ENCODE measurements around the gene KIF1A. TPM values are rescaled to one million over a fixed set of nuclear protein-coding genes. Genes with fewer than 3 reads are reported as not detected.

Gene KIF1A
- total RNA-seq, 4 donors from 2014 or later: 1.7 to 4.1 (median 3.4) TPM

GRCh38 chr2:240797500-240797895, 22.5 kb downstream of the KIF1A start:
- intact Hi-C loops (cut with DNase I): no loop called here
- peaks cover 0 to 6% (median 0%) of the 10 kb centered on the region in 4 donors for H3K4me1 ChIP-seq
- DNase-seq (ENCODE audit: extremely low spot score): no peak
- H3K27ac ChIP-seq (replicated peaks in 1 of 4): no peak overlapping the region
- H3K9me3 ChIP-seq: peaks cover 0 to 5% (median 0%) of the 10 kb centered on the region in 4 donors
- no peak overlapping the region for H3K4me3 ChIP-seq
- 83% methylated on average over 8 of the region's 14 CpGs for WGBS
- no peak for TF ChIP-seq EP300 (IDR thresholded peaks at IDR 0.05)
- TF ChIP-seq POLR2A (IDR thresholded peaks at IDR 0.05; ENCODE audit: low read depth): no peak
- no peak for TF ChIP-seq CTCF (IDR thresholded peaks at IDR 0.05)
- no peak for TF ChIP-seq POLR2AphosphoS5 (IDR thresholded peaks at IDR 0.05)
- peaks cover 0 to 66% (median 7%) of the 10 kb centered on the region in 4 donors for H3K27me3 ChIP-seq
- H3K36me3 ChIP-seq: no peaks in the 10 kb centered on the region

- TF ChIP-seq CTCF (IDR thresholded peaks at IDR 0.05): no peak
- TF ChIP-seq POLR2AphosphoS5 (IDR thresholded peaks at IDR 0.05): no peak
- TF ChIP-seq EP300 (IDR thresholded peaks at IDR 0.05): no peak
- no peak for TF ChIP-seq POLR2A (IDR thresholded peaks at IDR 0.05; ENCODE audit: low read depth)
- Histone ChIP-seq H3K9me3 (peaks cover 0 to 5% (median 0%) of the 10 kb centered on the region in 4 donors), H3K4me1 (peaks cover 0 to 6% (median 0%) of the 10 kb centered on the region in 4 donors), H3K36me3 (no peaks in the 10 kb centered on the region), H3K27me3 (peaks cover 0 to 73% (median 7%) of the 10 kb centered on the region in 4 donors), H3K27ac (replicated peaks in 1 of 4) (no peak overlapping the region), H3K4me3 (no peak overlapping the region)
- intact Hi-C loops (cut with DNase I): no loop called here
- whole genome bisulfite sequencing: 84% methylated on average over 18 of the region's 19 CpGs
- no peak for DNase-seq (ENCODE audit: extremely low spot score)
Observed at GRCh38 chr2:240796543-240797499, 23.2 kb downstream of the KIF1A start.

GRCh38 chr2:240795916-240796510, 24.0 kb downstream of the KIF1A start:
- no peaks in the 10 kb centered on the region for H3K9me3 ChIP-seq
- H3K27ac ChIP-seq (replicated peaks in 1 of 4): no peak overlapping the region
- intact Hi-C loops (cut with DNase I): no loop called here
- H3K4me1 ChIP-seq: peaks cover 0 to 6% (median 0%) of the 10 kb centered on the region in 4 donors
- H3K4me3 ChIP-seq: no peak overlapping the region
- peaks cover 0 to 78% (median 7%) of the 10 kb centered on the region in 4 donors for H3K27me3 ChIP-seq
- no peaks in the 10 kb centered on the region for H3K36me3 ChIP-seq
- no peak for DNase-seq (ENCODE audit: extremely low spot score)
- TF ChIP-seq CTCF (IDR thresholded peaks at IDR 0.05) (no peak), EP300 (IDR thresholded peaks at IDR 0.05) (no peak), POLR2AphosphoS5 (IDR thresholded peaks at IDR 0.05) (no peak), POLR2A (IDR thresholded peaks at IDR 0.05; ENCODE audit: low read depth) (no peak)
- 91% methylated on average over 19 of the region's 21 CpGs for WGBS

- peaks cover 0 to 6% (median 0%) of the 10 kb centered on the region in 4 donors for H3K4me1 ChIP-seq
- peaks cover 0 to 75% (median 7%) of the 10 kb centered on the region in 4 donors for H3K27me3 ChIP-seq
- H3K27ac ChIP-seq (replicated peaks in 1 of 4): no peak overlapping the region
- intact Hi-C loops (cut with DNase I): no loop called here
- H3K9me3 ChIP-seq: no peaks in the 10 kb centered on the region
- TF ChIP-seq CTCF (IDR thresholded peaks at IDR 0.05) (no peak), EP300 (IDR thresholded peaks at IDR 0.05) (no peak), POLR2A (IDR thresholded peaks at IDR 0.05; ENCODE audit: low read depth) (no peak), POLR2AphosphoS5 (IDR thresholded peaks at IDR 0.05) (no peak)
- no peak overlapping the region for H3K4me3 ChIP-seq
- 98% methylated on average over 6 of the region's 11 CpGs for WGBS
- DNase-seq (ENCODE audit: extremely low spot score): no peak
- H3K36me3 ChIP-seq: no peaks in the 10 kb centered on the region
Observed at GRCh38 chr2:240795454-240795853, 24.6 kb downstream of the KIF1A start.
